ENCODE data around the gene THRAP3.

DNA sequence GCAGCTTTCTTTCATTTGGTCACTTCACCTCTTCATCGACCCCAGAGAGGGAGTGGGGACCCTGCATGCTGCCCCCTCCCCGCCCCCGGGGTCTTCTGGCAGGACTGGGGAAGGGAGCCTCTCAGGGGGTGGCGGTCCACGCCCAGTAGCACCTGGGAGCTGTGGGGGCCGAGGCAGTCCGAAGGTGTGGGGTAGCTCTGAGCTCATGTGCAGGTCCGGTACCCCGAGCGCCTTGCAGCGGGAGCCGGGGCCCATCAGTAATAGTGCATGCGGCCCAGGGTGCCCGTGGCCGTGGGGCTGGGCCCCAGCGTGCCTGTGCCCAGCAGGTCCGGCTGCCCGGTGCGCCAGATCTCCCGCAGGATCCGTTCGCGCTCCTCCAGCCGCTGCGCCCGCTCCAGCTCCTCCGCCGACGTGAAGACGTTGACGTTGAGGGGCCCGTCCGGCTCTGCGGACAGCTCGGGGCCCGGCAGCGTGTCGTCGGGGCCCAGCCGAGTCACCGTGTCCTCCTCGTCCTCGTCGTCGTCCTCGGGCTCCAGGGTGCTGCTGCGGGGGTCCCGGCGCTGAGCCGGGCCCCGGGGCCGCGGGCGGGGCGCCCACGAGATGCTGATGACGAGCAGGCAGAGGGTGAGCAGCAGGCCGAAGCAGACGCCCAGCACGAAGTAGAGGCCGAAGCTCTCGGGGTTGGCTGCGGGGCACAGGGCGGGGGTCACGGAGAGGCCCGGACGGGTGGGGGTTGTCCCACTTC is 98.0 kb downstream of the THRAP3 start:
- no peak for TF ChIP-seq CTCF (conservative IDR thresholded peaks at IDR 0.05)
- TF ChIP-seq EZH2 (IDR thresholded peaks at IDR 0.05; ENCODE audit: low read depth), result no peak
